HG02623 (cell line): ENCODE data around the gene GRXCR2.
"Not testable (repeated sequence)": the region's sequence is repeated elsewhere in the genome, so short reads cannot be mapped to it uniquely, and the experiment has no call there.

Source experiments
- ATAC-seq: cut with Tn5 transposase; IDR thresholded peaks from one replicate; pipeline ENCODE4 v1.9.1; 2021; ENCODE audit warnings: moderate library complexity; ENCODE audit not compliant: unreplicated experiment

GRXCR2 gene

GRCh38 chr5:145838276-145838675 lies 34.5 kb downstream of the GRXCR2 start:
- ATAC-seq = no peak

GRCh38 chr5:145836241-145836640 lies 36.6 kb downstream of the GRXCR2 start:
- ATAC-seq = not testable (repeated sequence)

- ATAC-seq = no peak
Measured at GRCh38 chr5:145835848-145836239, 37.0 kb downstream of the GRXCR2 start.

- peak; percentile 66 for ATAC-seq
Measured at GRCh38 chr5:145834917-145835847, 37.6 kb downstream of the GRXCR2 start, which contains the start of gene PRELID2. TSS of gene PRELID2 (minus strand) at chr5:145835342. CDS start at chr5:145835251, 91 bp downstream.

GRCh38 chr5:145834554-145834916 lies 38.3 kb downstream of the GRXCR2 start:
- no peak for ATAC-seq

- no peak for ATAC-seq
Measured at GRCh38 chr5:145833631-145834200, 39.1 kb downstream of the GRXCR2 start.

GRCh38 chr5:145830594-145830993 lies 42.2 kb downstream of the GRXCR2 start:
- ATAC-seq = no peak

- no peak for ATAC-seq
Measured at GRCh38 chr5:145829708-145830361, 43.0 kb downstream of the GRXCR2 start.

GRCh38 chr5:145826895-145827674 lies 45.7 kb downstream of the GRXCR2 start:
- ATAC-seq = no peak

GRCh38 chr5:145825751-145826180 lies 47.0 kb downstream of the GRXCR2 start:
- peak; percentile 58 for ATAC-seq

- no peak for ATAC-seq
Measured at GRCh38 chr5:145824040-145824439, 48.8 kb downstream of the GRXCR2 start.

- no peak for ATAC-seq
Measured at GRCh38 chr5:145818604-145819003, 54.2 kb downstream of the GRXCR2 start.

GRCh38 chr5:145812877-145813276 lies 59.9 kb downstream of the GRXCR2 start:
- ATAC-seq = no peak

- ATAC-seq = no peak
Measured at GRCh38 chr5:145811834-145812625, 60.8 kb downstream of the GRXCR2 start.
